H1 (cell line): ENCODE data around the gene PVALB. TPM values are rescaled to one million over a fixed set of nuclear protein-coding genes. Genes with fewer than 3 reads are reported as not detected.

Experiments used
- CTCF ChIA-PET: fragments of 300-600 bp; sonication (Branson Sonifier 250); formaldehyde crosslinking; loops from one replicate; lab custom pipeline; 2021; ENCODE audit not compliant: partially characterized antibody; lab: Charles Lee
- POLR2A ChIA-PET: fragments of 300-600 bp; sonication (Branson Sonifier 250); formaldehyde crosslinking; loops from one replicate; lab custom pipeline; 2021; ENCODE audit warnings: inconsistent platforms; ENCODE audit not compliant: partially characterized antibody; lab: Charles Lee
- DNase-seq, 2 experiments: peaks; one replicate each; pipeline versions ENCODE4 v3.0.0 to v3.0.0-alpha.2; 2010 to 2022; ENCODE audit warnings: low spot score in 2 of 2, low read depth in 1 of 2, mixed read lengths in 1 of 2
- FAIRE-seq: peaks from 2 replicates; lab custom pipeline; 2011; peaks lifted over from hg19 to GRCh38; lab: Jason Lieb, UNC
- H2AFZ ChIP-seq: 2 replicates; pipeline ENCODE4 v1.8.1; 2012; ENCODE audit warnings: low read length, inconsistent platforms
- H2AK5ac ChIP-seq: 2 replicates; pipeline ENCODE4 v1.6.1; 2013; ENCODE audit warnings: low read depth, low read length
- H2BK120ac ChIP-seq: replicated peaks from 2 replicates; pipeline ENCODE3; 2013; ENCODE audit warnings: low read depth, low read length, inconsistent platforms
- H2BK12ac ChIP-seq: 2 replicates; pipeline ENCODE4 v1.6.1; 2013; ENCODE audit warnings: low read depth, low read length
- H2BK15ac ChIP-seq: 2 replicates; pipeline ENCODE4 v1.6.1; 2013; ENCODE audit warnings: low read length
- H2BK20ac ChIP-seq: 2 replicates; pipeline ENCODE4 v1.6.1; 2013; ENCODE audit warnings: low read length
- H2BK5ac ChIP-seq: 2 replicates; pipeline ENCODE4 v1.6.1; 2013; ENCODE audit warnings: low read depth, low read length
- H3K14ac ChIP-seq: 2 replicates; pipeline ENCODE4 v1.6.1; 2013; ENCODE audit warnings: inconsistent platforms; ENCODE audit not compliant: insufficient read length
- H3K18ac ChIP-seq: 2 replicates; pipeline ENCODE4 v1.6.1; 2013; ENCODE audit warnings: low read length; ENCODE audit errors: extremely low read depth
- H3K23ac ChIP-seq: 2 replicates; pipeline ENCODE4 v1.6.1; 2013; ENCODE audit warnings: inconsistent platforms; ENCODE audit not compliant: insufficient read length
- H3K23me2 ChIP-seq: 2 replicates; pipeline ENCODE4 v1.6.1; 2013; ENCODE audit warnings: low read depth, low read length
- H3K27ac ChIP-seq: 2 replicates; pipeline ENCODE4 v1.6.1; 2011; ENCODE audit warnings: low read depth, low read length, inconsistent platforms
- H3K27me3 ChIP-seq, 4 experiments: replicated peaks in 1 of 4; 1 replicate in 1 of 4; 2 replicates in 3 of 4; pipeline versions ENCODE4 v1.6.1 to v1.8.1; 2011 to 2013; ENCODE audit warnings: low read length in 3 of 4, mild to moderate bottlenecking in 3 of 4, inconsistent platforms in 2 of 4, mixed read lengths in 2 of 4, moderate library complexity in 1 of 4; ENCODE audit not compliant: control insufficient read depth in 3 of 4, insufficient read depth in 3 of 4; ENCODE audit errors: extremely low read depth in 1 of 4
- H3K36me3 ChIP-seq, 4 experiments: 2 replicates each; pipeline versions ENCODE4 v1.6.1 to v1.8.1; 2011 to 2013; ENCODE audit warnings: mild to moderate bottlenecking in 4 of 4, low read length in 3 of 4, moderate library complexity in 2 of 4, control low read depth in 1 of 4, inconsistent platforms in 1 of 4; ENCODE audit not compliant: insufficient read depth in 4 of 4, control insufficient read depth in 2 of 4
- H3K4ac ChIP-seq: replicated peaks from 2 replicates; pipeline ENCODE3; 2013; ENCODE audit warnings: low read length, low read depth, mixed read lengths, inconsistent platforms; ENCODE audit not compliant: insufficient read length
- H3K4me1 ChIP-seq, 4 experiments: replicated peaks in 1 of 4; 1 replicate in 1 of 4; 2 replicates in 3 of 4; pipeline versions ENCODE4 v1.6.1 to v1.8.1; 2011 to 2013; ENCODE audit warnings: low read length in 3 of 4, inconsistent platforms in 2 of 4, mixed read lengths in 1 of 4; ENCODE audit not compliant: insufficient read depth in 4 of 4, control insufficient read depth in 3 of 4
- H3K4me2 ChIP-seq, 2 experiments: 2 replicates each; pipeline versions ENCODE4 v1.6.1 to v1.8.1; 2011 to 2013; ENCODE audit warnings: low read depth in 2 of 2, low read length in 2 of 2, control low read depth in 1 of 2, inconsistent platforms in 1 of 2, mild to moderate bottlenecking in 1 of 2; ENCODE audit not compliant: insufficient read depth in 1 of 2
- H3K4me3 ChIP-seq, 4 experiments: fragments of 200-600, 300-600 bp in 1 of 4; sonication (generic), shearing (Covaris generic), sonication (Bioruptor Twin) in 1 of 4; 2 replicates each; pipeline versions ENCODE4 v1.5.1 to v1.8.1; 2011 to 2016; ENCODE audit warnings: low read length in 4 of 4, low read depth in 3 of 4, control low read depth in 2 of 4, inconsistent platforms in 2 of 4, mild to moderate bottlenecking in 2 of 4, mixed read lengths in 1 of 4, moderate library complexity in 1 of 4; ENCODE audit not compliant: insufficient read depth in 2 of 4; ENCODE audit errors: extremely low read depth in 1 of 4
- H3K56ac ChIP-seq: replicated peaks from 2 replicates; pipeline ENCODE3; 2013; ENCODE audit warnings: low read depth, mild to moderate bottlenecking, mixed read lengths, low read length, inconsistent platforms; ENCODE audit not compliant: insufficient read length
- H3K79me1 ChIP-seq: 2 replicates; pipeline ENCODE4 v1.6.1; 2013; ENCODE audit warnings: low read depth, low read length, control low read depth
- H3K79me2 ChIP-seq, 2 experiments: 2 replicates each; pipeline versions ENCODE4 v1.6.1 to v1.8.1; 2012 to 2013; ENCODE audit warnings: low read length in 2 of 2, mild to moderate bottlenecking in 2 of 2, inconsistent platforms in 1 of 2; ENCODE audit not compliant: insufficient read depth in 2 of 2, control insufficient read depth in 1 of 2
- H3K9ac ChIP-seq, 4 experiments: replicated peaks in 1 of 4; 1 replicate in 1 of 4; 2 replicates in 3 of 4; pipeline versions ENCODE4 v1.6.1 to v1.8.1; 2011 to 2013; ENCODE audit warnings: low read depth in 3 of 4, low read length in 3 of 4, control low read depth in 2 of 4, mild to moderate bottlenecking in 2 of 4, moderate library complexity in 2 of 4, inconsistent platforms in 1 of 4; ENCODE audit errors: extremely low read depth in 1 of 4
- H3K9me3 ChIP-seq, 2 experiments: 2 replicates each; pipeline versions ENCODE4 v1.6.1 to v1.8.1; 2012 to 2013; ENCODE audit warnings: mild to moderate bottlenecking in 2 of 2, moderate library complexity in 2 of 2, control low read depth in 1 of 2, inconsistent platforms in 1 of 2, low read depth in 1 of 2, low read length in 1 of 2, mixed read lengths in 1 of 2; ENCODE audit not compliant: insufficient read depth in 2 of 2
- H4K20me1 ChIP-seq, 2 experiments: replicated peaks in 1 of 2; 2 replicates each; pipeline versions ENCODE3 to v1.8.1; 2011 to 2013; ENCODE audit warnings: inconsistent platforms in 2 of 2, low read length in 2 of 2, mild to moderate bottlenecking in 1 of 2; ENCODE audit not compliant: insufficient read depth in 2 of 2, control insufficient read depth in 1 of 2
- H4K5ac ChIP-seq: 2 replicates; pipeline ENCODE4 v1.6.1; 2013; ENCODE audit warnings: low read length, low read depth, mixed read lengths, inconsistent platforms; ENCODE audit not compliant: insufficient read length
- H4K8ac ChIP-seq: 2 replicates; pipeline ENCODE4 v1.8.0; 2013; ENCODE audit warnings: mild to moderate bottlenecking, moderate library complexity, low read length, inconsistent platforms; ENCODE audit not compliant: insufficient read depth; ENCODE audit errors: extremely low read depth
- H4K91ac ChIP-seq: replicated peaks from 2 replicates; pipeline ENCODE3; 2013; ENCODE audit warnings: low read length, mixed read lengths, inconsistent platforms; ENCODE audit not compliant: insufficient read length
- ASH2L ChIP-seq: fragments of 200-600, 300-600 bp; sonication (generic); IDR thresholded peaks from one replicate; pipeline ENCODE4 v1.7.1; 2017; ENCODE audit warnings: low read length
- ATF3 ChIP-seq: IDR thresholded peaks from 2 replicates; pipeline ENCODE4 v1.6.1; 2011; ENCODE audit warnings: low read depth, mild to moderate bottlenecking, low read length; ENCODE audit not compliant: insufficient read depth
- CREB1 ChIP-seq: IDR thresholded peaks from 2 replicates; pipeline ENCODE4 v1.6.1; 2012; ENCODE audit warnings: inconsistent platforms
- EGR1 ChIP-seq: IDR thresholded peaks from 2 replicates; pipeline ENCODE4 v1.6.1; 2011; ENCODE audit warnings: low read depth, low read length, borderline replicate concordance
- EP300 ChIP-seq, 2 experiments: IDR thresholded peaks; 1 replicate in 1 of 2; 2 replicates in 1 of 2; pipeline ENCODE4 v1.6.1; 2011 to 2012; ENCODE audit warnings: low read depth in 2 of 2, low read length in 2 of 2, mild to moderate bottlenecking in 2 of 2, borderline replicate concordance in 1 of 2, inconsistent platforms in 1 of 2, moderate library complexity in 1 of 2
- PHF8 ChIP-seq: fragments of 200-600 bp; sonication (generic); conservative IDR thresholded peaks from 2 replicates; pipeline ENCODE4 v1.7.1; 2012; ENCODE audit warnings: low read depth, mild to moderate bottlenecking, inconsistent platforms, low read length, moderate library complexity
- POLR2A ChIP-seq, 2 experiments: IDR thresholded peaks; 1 replicate in 1 of 2; 2 replicates in 1 of 2; pipeline ENCODE4 v1.6.1; 2011; ENCODE audit warnings: low read depth in 2 of 2, low read length in 2 of 2, mild to moderate bottlenecking in 2 of 2; ENCODE audit errors: control extremely low read depth in 1 of 2
- RBBP5 ChIP-seq: IDR thresholded peaks from 2 replicates; pipeline ENCODE4 v1.7.1; 2012; ENCODE audit warnings: low read depth, mild to moderate bottlenecking, inconsistent platforms, low read length, moderate library complexity, borderline replicate concordance
- SIN3A ChIP-seq, 2 experiments: IDR thresholded peaks in 1 of 2; conservative IDR thresholded peaks in 1 of 2; 2 replicates each; pipeline ENCODE4 v1.6.1; 2011 to 2012; ENCODE audit warnings: low read length in 2 of 2, improper control_type of control experiment in 1 of 2, low read depth in 1 of 2, mild to moderate bottlenecking in 1 of 2
- SP2 ChIP-seq: IDR thresholded peaks from 2 replicates; pipeline ENCODE4 v1.6.1; 2012; ENCODE audit warnings: mild to moderate bottlenecking, low read length, inconsistent platforms
- SP4 ChIP-seq: IDR thresholded peaks from 2 replicates; pipeline ENCODE4 v1.6.1; 2012; ENCODE audit warnings: low read length, inconsistent platforms
- SRF ChIP-seq: IDR thresholded peaks from 2 replicates; pipeline ENCODE4 v1.6.1; 2011; ENCODE audit warnings: mild to moderate bottlenecking, low read depth, low read length, moderate library complexity
- TCF12 ChIP-seq: IDR thresholded peaks from 2 replicates; pipeline ENCODE4 v1.6.1; 2011; ENCODE audit warnings: low read depth, mild to moderate bottlenecking, low read length
- TEAD4 ChIP-seq: IDR thresholded peaks from 2 replicates; pipeline ENCODE4 v1.6.1; 2012; ENCODE audit warnings: low read depth, low read length, inconsistent platforms, mixed read lengths
- WGBS, 2 experiments: shearing (Covaris generic) in 1 of 2; methylation state at CpG; one replicate each; pipeline versions ENCODE4 v1.1.6 to v1.1.7; 2013 to 2015; ENCODE audit warnings: low lambda C conversion rate in 2 of 2, mixed read lengths in 2 of 2, inconsistent platforms in 1 of 2, low coverage in 1 of 2, missing lambda C conversion rate in 1 of 2; ENCODE audit not compliant: insufficient replicate concordance in 2 of 2, insufficient coverage in 1 of 2, insufficient read length in 1 of 2; ENCODE audit errors: extremely low coverage in 1 of 2, missing lambda C conversion rate in 1 of 2; 5-methylcytosine and 5-hydroxymethylcytosine counted together
- polyA plus RNA-seq, 7 experiments: library from polyadenylated mRNA; depleted of rRNA in 3 of 7; stranded (reverse) in 5 of 7; unstranded in 2 of 7; fragments of >200 nt in 5 of 7; fragments of 200-250 nt in 2 of 7; gene quantifications; 1 replicate in 5 of 7; 2 replicates in 1 of 7; 4 replicates in 1 of 7; pipeline versions ENCODE4 v1.2.1 to v1.2.3, GENCODE V29; 2011 to 2013; ENCODE audit warnings: missing spikeins in 2 of 7, mixed read lengths in 2 of 7
- total RNA-seq: library from RNA; stranded (reverse); fragmentation: NEBNext Ultra II Directional; extraction: Animal tissue kit (Norgen Biotek cat#: 25700); gene quantifications from 2 replicates; pipeline ENCODE4 v1.2.1, GENCODE V29; 2021

Gene PVALB
- total and polyA plus RNA-seq, 2 of the 8 experiments (the other 6 are each of a cell fraction or from before 2014, with no cell fraction given) = 1.7 to 5.4 TPM

GRCh38 chr22:36858156-36858555 lies 41.3 kb upstream of the PVALB start:
- WGBS, 2 experiments = 73% methylated on average over 6 of the region's 9 CpGs; no CpG with 5 or more reads in 1 of the 2 experiments
- Histone ChIP-seq H3K27me3 (peaks cover 1 to 16% (median 10%) of the 10 kb centered on the region in 4 experiments), H4K5ac (no peak overlapping the region), H3K18ac (no peak overlapping the region), H3K14ac (no peak overlapping the region), H2AFZ (no peak overlapping the region), H4K8ac (no peak overlapping the region), H3K4me2 (no peak overlapping the region), H3K23ac (no peak overlapping the region), H3K4ac (no peak overlapping the region), H3K4me3 (no peak overlapping the region), H2BK12ac (no peak overlapping the region), H3K4me1 (peaks cover 0 to 3% (median under 1%) of the 10 kb centered on the region in 4 experiments; a peak in 2 of 7 replicates), H3K9ac (no peak overlapping the region), H3K79me2 (no peaks in the 10 kb centered on the region), H3K27ac (no peak overlapping the region), H2BK15ac (no peak overlapping the region), H4K91ac (no peak overlapping the region), H2BK20ac (no peak overlapping the region), H2BK120ac (no peak overlapping the region), H3K56ac (no peak overlapping the region), H2BK5ac (no peak overlapping the region), H3K36me3 (no peaks in the 10 kb centered on the region), H3K79me1 (no peaks in the 10 kb centered on the region), H4K20me1 (peaks cover 0 to 2% of the 10 kb centered on the region in 2 experiments), H3K9me3 (no peaks in the 10 kb centered on the region), H2AK5ac (no peak overlapping the region), H3K23me2 (no peaks in the 10 kb centered on the region)
- ChIA-PET POLR2A (interaction anchor here (1.2 kb wide), 1 partner anchor 76 kb away, joined by 3 read pairs; no protein-coding TSS in a partner anchor), CTCF (interaction anchor here (0.8 to 7.6 kb wide), 16 partner anchors 10 to 317 kb away, joined by 3 to 96 read pairs (median 8); no protein-coding TSS in a partner anchor)
- FAIRE-seq (no peak), DNase-seq (no peak)
- no peak for TF ChIP-seq CREB1
- TF ChIP-seq EP300 (IDR thresholded peaks at IDR 0.05; ENCODE audit: borderline replicate concordance in 1 of 2, low read depth in 2 of 2, low read length in 2 of 2) = no peak
- no peak for TF ChIP-seq PHF8
- TF ChIP-seq ATF3 = no peak
- no peak for TF ChIP-seq RBBP5
- TF ChIP-seq TCF12 = no peak
- no peak for TF ChIP-seq SP4
- TF ChIP-seq SP2 = no peak
- TF ChIP-seq SRF = no peak
- no peak for TF ChIP-seq TEAD4
- TF ChIP-seq ASH2L = no peak
- TF ChIP-seq EGR1 = no peak
- TF ChIP-seq POLR2A (IDR thresholded peaks at IDR 0.05; ENCODE audit: control extremely low read depth in 1 of 2, low read depth in 2 of 2, low read length in 2 of 2) = no peak
- no peak for TF ChIP-seq SIN3A (conservative IDR thresholded peaks at IDR 0.05 in 1 of 2, IDR thresholded peaks at IDR 0.05 in 1 of 2; ENCODE audit: low read depth in 1 of 2, low read length in 2 of 2)
